H9 (cell line): Measurements from ENCODE around the gene DLG2. TPM values are rescaled to one million over a fixed set of nuclear protein-coding genes. Genes with fewer than 3 reads are reported as not detected.

Experiments used
- DNase-seq: peaks from one replicate; pipeline ENCODE4 v3.0.0-alpha.2; 2017
- H2AFZ ChIP-seq: one replicate; pipeline ENCODE4 v1.6.1; 2013; ENCODE audit warnings: mild to moderate bottlenecking, low read length, control low read depth, moderate library complexity
- H2AK5ac ChIP-seq: 2 replicates; pipeline ENCODE4 v1.6.1; 2013; ENCODE audit warnings: low read length, control low read depth, mixed read lengths; ENCODE audit not compliant: insufficient read length
- H2BK120ac ChIP-seq: one replicate; pipeline ENCODE4 v1.6.1; 2013; ENCODE audit warnings: low read depth, mild to moderate bottlenecking, low read length, control low read depth, inconsistent platforms; ENCODE audit not compliant: poor library complexity, severe bottlenecking
- H2BK12ac ChIP-seq: 2 replicates; pipeline ENCODE4 v1.6.1; 2013; ENCODE audit warnings: low read length, control low read depth, mixed read lengths, low read depth; ENCODE audit not compliant: insufficient read length
- H2BK15ac ChIP-seq: 2 replicates; pipeline ENCODE4 v1.6.1; 2013; ENCODE audit warnings: low read depth, low read length, control low read depth
- H2BK20ac ChIP-seq: one replicate; pipeline ENCODE4 v1.6.1; 2013; ENCODE audit warnings: low read depth, mild to moderate bottlenecking, low read length, control low read depth, inconsistent platforms; ENCODE audit not compliant: poor library complexity, severe bottlenecking
- H2BK5ac ChIP-seq: 2 replicates; pipeline ENCODE4 v1.6.1; 2013; ENCODE audit warnings: low read length, control low read depth, mixed read lengths; ENCODE audit not compliant: insufficient read length
- H3K14ac ChIP-seq: 2 replicates; pipeline ENCODE4 v1.6.1; 2013; ENCODE audit warnings: low read length, control low read depth; ENCODE audit not compliant: insufficient read depth
- H3K18ac ChIP-seq: 2 replicates; pipeline ENCODE4 v1.6.1; 2013; ENCODE audit warnings: low read depth, mild to moderate bottlenecking, mixed read lengths, low read length, control low read depth; ENCODE audit not compliant: insufficient read length
- H3K23ac ChIP-seq: 2 replicates; pipeline ENCODE4 v1.6.1; 2013; ENCODE audit warnings: low read length, control low read depth, mixed read lengths, low read depth; ENCODE audit not compliant: insufficient read length
- H3K23me2 ChIP-seq: 2 replicates; pipeline ENCODE4 v1.6.1; 2013; ENCODE audit warnings: low read depth, mild to moderate bottlenecking, mixed read lengths, low read length, control low read depth; ENCODE audit not compliant: insufficient read length, poor library complexity, severe bottlenecking
- H3K27ac ChIP-seq: 2 replicates; pipeline ENCODE4 v1.5.1; 2013; ENCODE audit warnings: low read length, control low read depth, mixed read lengths, low read depth; ENCODE audit not compliant: insufficient read length
- H3K27me3 ChIP-seq: 2 replicates; pipeline ENCODE4 v1.6.1; 2013; ENCODE audit warnings: low read length, control low read depth, inconsistent platforms; ENCODE audit not compliant: insufficient read depth
- H3K4ac ChIP-seq: 2 replicates; pipeline ENCODE4 v1.6.1; 2013; ENCODE audit warnings: low read depth, mild to moderate bottlenecking, control low read depth, inconsistent platforms, low read length, moderate library complexity
- H3K4me1 ChIP-seq: 2 replicates; pipeline ENCODE4 v1.6.1; 2013; ENCODE audit warnings: low read length, control low read depth, inconsistent platforms; ENCODE audit not compliant: insufficient read depth
- H3K4me2 ChIP-seq: 2 replicates; pipeline ENCODE4 v1.6.1; 2013; ENCODE audit warnings: low read length, control low read depth, mixed read lengths; ENCODE audit not compliant: insufficient read length, insufficient read depth
- H3K56ac ChIP-seq: 2 replicates; pipeline ENCODE4 v1.6.1; 2013; ENCODE audit warnings: low read depth, mild to moderate bottlenecking, mixed read lengths, low read length, control low read depth; ENCODE audit not compliant: insufficient read length
- H3K79me1 ChIP-seq: 2 replicates; pipeline ENCODE4 v1.6.1; 2013; ENCODE audit warnings: low read depth, mild to moderate bottlenecking, moderate library complexity, low read length, control low read depth, inconsistent platforms; ENCODE audit not compliant: insufficient read depth, poor library complexity, severe bottlenecking
- H3K79me2 ChIP-seq: 2 replicates; pipeline ENCODE4 v1.6.1; 2013; ENCODE audit warnings: low read length, control low read depth, inconsistent platforms; ENCODE audit not compliant: insufficient read depth
- H3K9ac ChIP-seq: 2 replicates; pipeline ENCODE4 v1.6.1; 2013; ENCODE audit warnings: low read length, control low read depth, mixed read lengths; ENCODE audit not compliant: insufficient read length; ENCODE audit errors: extremely low read depth
- H3K9me3 ChIP-seq: one replicate; pipeline ENCODE4 v1.6.1; 2013; ENCODE audit warnings: low read depth, low read length, inconsistent platforms; ENCODE audit not compliant: control insufficient read depth
- H3T11ph ChIP-seq: one replicate; pipeline ENCODE4 v1.6.1; 2013; ENCODE audit warnings: mild to moderate bottlenecking, low read length, control low read depth, inconsistent platforms
- H4K20me1 ChIP-seq: one replicate; pipeline ENCODE4 v1.6.1; 2013; ENCODE audit not compliant: control insufficient read depth, insufficient read length, insufficient read depth
- H4K5ac ChIP-seq: 2 replicates; pipeline ENCODE4 v1.6.1; 2013; ENCODE audit warnings: low read depth, mild to moderate bottlenecking, mixed read lengths, low read length, control low read depth; ENCODE audit not compliant: insufficient read length
- H4K8ac ChIP-seq: replicated peaks from 2 replicates; pipeline ENCODE4 v1.6.1; 2013; ENCODE audit warnings: low read length, control low read depth, mixed read lengths, low read depth; ENCODE audit not compliant: insufficient read length
- H4K91ac ChIP-seq: 2 replicates; pipeline ENCODE4 v1.6.1; 2013; ENCODE audit warnings: low read depth, mild to moderate bottlenecking, moderate library complexity, mixed read lengths, low read length, control low read depth; ENCODE audit not compliant: insufficient read length
- H3K27ac Mint-ChIP-seq, 3 experiments: 2 replicates in 2 of 3; 3 replicates in 1 of 3; pipeline ENCODE4 v1.8.0; 2020 to 2021; ENCODE audit warnings: mixed read lengths in 3 of 3, mild to moderate bottlenecking in 1 of 3, moderate library complexity in 1 of 3
- H3K27me3 Mint-ChIP-seq: 2 replicates; pipeline ENCODE4 v1.8.0; 2021; ENCODE audit warnings: low read depth, mild to moderate bottlenecking, moderate library complexity, mixed read lengths
- H3K36me3 Mint-ChIP-seq, 3 experiments: 2 replicates in 2 of 3; 3 replicates in 1 of 3; pipeline ENCODE4 v1.8.0; 2020 to 2021; ENCODE audit warnings: low read depth in 3 of 3, mixed read lengths in 3 of 3; ENCODE audit not compliant: insufficient read depth in 1 of 3
- H3K4me1 Mint-ChIP-seq, 2 experiments: 2 replicates each; pipeline ENCODE4 v1.8.0; 2020; ENCODE audit warnings: mixed read lengths in 2 of 2
- H3K4me3 Mint-ChIP-seq, 2 experiments: 2 replicates in 1 of 2; 3 replicates in 1 of 2; pipeline ENCODE4 v1.8.0; 2020 to 2021; ENCODE audit warnings: mild to moderate bottlenecking in 2 of 2, mixed read lengths in 2 of 2, moderate library complexity in 1 of 2
- H3K9me3 Mint-ChIP-seq, 2 experiments: 2 replicates in 1 of 2; 3 replicates in 1 of 2; pipeline ENCODE4 v1.8.0; 2020; ENCODE audit warnings: mild to moderate bottlenecking in 2 of 2, mixed read lengths in 2 of 2, moderate library complexity in 1 of 2
- CTCF ChIP-seq: fragments of 200-600 bp; sonication (generic); conservative IDR thresholded peaks from 3 replicates; pipeline ENCODE4 v1.8.0; 2021; ENCODE audit warnings: antibody characterized with exemption, mild to moderate bottlenecking
- WGBS: extraction: QIAGEN DNeasy Blood & Tissue Kit; methylation state at CpG from one replicate; pipeline ENCODE4 v1.1.7; 2013; ENCODE audit warnings: missing lambda C conversion rate, low lambda C conversion rate, mixed read lengths; ENCODE audit not compliant: insufficient read length; ENCODE audit errors: extremely low coverage; 5-methylcytosine and 5-hydroxymethylcytosine counted together
- total RNA-seq: library from RNA; stranded (reverse); gene quantifications from 2 replicates; pipeline ENCODE4 v1.2.1, GENCODE V29; 2021

DLG2 gene
- total RNA-seq, 1 experiment from 2014 or later: 8.0 TPM

DNA sequence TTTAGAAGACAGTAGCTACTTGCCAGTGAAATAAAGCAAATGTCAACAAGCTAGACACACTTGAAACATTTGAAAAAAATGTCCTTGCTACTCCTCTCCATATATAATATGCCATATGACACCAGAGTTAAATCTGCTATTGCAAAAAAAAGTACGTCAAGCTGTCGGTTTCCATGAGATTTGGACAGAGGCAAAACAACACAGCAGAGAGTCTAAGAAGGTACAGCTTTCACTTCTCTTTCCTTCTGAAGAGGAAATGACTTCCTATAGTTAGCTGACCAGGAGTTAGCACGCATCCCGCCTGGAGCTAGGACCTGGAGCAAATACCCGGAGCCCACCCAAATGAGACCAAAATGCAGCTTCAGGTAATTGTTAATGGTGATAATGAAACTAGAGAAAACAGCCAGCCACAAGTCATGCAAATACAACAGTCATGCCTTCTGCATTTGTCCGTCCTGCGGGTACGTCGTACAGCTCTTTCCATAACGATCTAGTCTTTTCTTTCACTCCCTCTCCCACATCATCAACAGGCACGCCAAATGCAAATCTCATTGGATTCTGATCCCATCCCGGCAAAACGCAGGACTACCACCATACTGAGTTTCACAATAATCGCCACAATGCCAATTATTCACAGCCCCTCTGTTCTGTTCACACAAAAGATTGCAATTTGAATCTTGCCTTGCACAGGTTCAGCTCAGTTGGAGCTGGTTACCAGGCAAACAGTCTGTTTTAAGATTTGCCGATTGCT lies 1945.9 kb downstream of the DLG2 start:
- Histone ChIP-seq H3K9me3 (no peaks in the 10 kb centered on the region), H3K23me2 (no peaks in the 10 kb centered on the region), H2BK20ac (no peak overlapping the region), H2BK120ac (no peak overlapping the region), H3K9ac (no peak overlapping the region), H3T11ph (no peak overlapping the region), H3K27me3 (no peaks in the 10 kb centered on the region), H3K4ac (no peak overlapping the region), H2AK5ac (no peak overlapping the region), H2BK12ac (no peak overlapping the region), H3K4me1 (peaks cover 5% of the 10 kb centered on the region; the same call in 1 of the 2 replicates), H3K14ac (no peak overlapping the region), H3K4me2 (no peak overlapping the region), H3K23ac (no peak overlapping the region), H4K20me1 (peaks cover 2% of the 10 kb centered on the region), H2BK5ac (no peak overlapping the region), H4K5ac (no peak overlapping the region), H4K8ac (no peak overlapping the region), H3K79me1 (no peaks in the 10 kb centered on the region), H4K91ac (no peak overlapping the region), H3K18ac (no peak overlapping the region), H3K79me2 (no peaks in the 10 kb centered on the region), H2BK15ac (no peak overlapping the region), H3K27ac (no peak overlapping the region), H2AFZ (no peak overlapping the region), H3K56ac (no peak overlapping the region)
- DNase-seq: no peak
- no peak overlapping the region for H3K4me3 Mint-ChIP-seq
- peaks cover 22 to 26% of the 10 kb centered on the region in 2 experiments for H3K4me1 Mint-ChIP-seq
- no peaks in the 10 kb centered on the region for H3K9me3 Mint-ChIP-seq
- WGBS: no CpG with 5 or more reads among the region's 15 CpGs
- H3K27me3 Mint-ChIP-seq: no peaks in the 10 kb centered on the region
- TF ChIP-seq CTCF: no peak
- no peaks in the 10 kb centered on the region for H3K36me3 Mint-ChIP-seq
- no peak overlapping the region for H3K27ac Mint-ChIP-seq
